ENCODE results near the gene DCC. TPM values are rescaled to one million over a fixed set of nuclear protein-coding genes. Genes with fewer than 3 reads are reported as not detected.

The DCC gene
- total and polyA plus RNA-seq, 2 of the 8 experiments (the other 6 are each of a cell fraction or from before 2014, with no cell fraction given), result 0.14 to 1.4 TPM

GRCh38 chr18:53421869-53422268 lies 1081.9 kb downstream of the DCC start (continued):
- no peak for TF ChIP-seq SUZ12 (IDR thresholded peaks at IDR 0.05; ENCODE audit: low read length)
- no peak for TF ChIP-seq BACH1 (IDR thresholded peaks at IDR 0.05; ENCODE audit: low read length)
- no peak for TF ChIP-seq CEBPB (IDR thresholded peaks at IDR 0.05; ENCODE audit: low read depth, low read length)
- TF ChIP-seq ZNF274 (IDR thresholded peaks at IDR 0.05; ENCODE audit: borderline replicate concordance, extremely low read depth, low read length), result no peak

Measured in H1 (cell line).